Progenitor cell of endocrine pancreas (in vitro differentiated cells): Measurements from ENCODE around the gene POLD2. TPM values are rescaled to one million over a fixed set of nuclear protein-coding genes. Genes with fewer than 3 reads are reported as not detected.

Source experiments
- microRNA-seq: library from miRNA; unstranded; fragments of <30 nt; microRNA quantifications from one replicate; pipeline ENCODE4 v1.1.0, GENCODE V29; 2020; ENCODE audit warnings: borderline number of aligned reads; ENCODE audit not compliant: unreplicated experiment
- total RNA-seq: library from RNA; stranded (reverse); gene quantifications from 2 replicates; pipeline ENCODE4 v1.2.1, GENCODE V29; 2021

POLD2 gene
- total RNA-seq, 1 donor from 2014 or later: 104 TPM

Small RNAs within 50 kb of the gene (microRNA-seq; reads per million reads assigned to microRNA genes)
- gene MIR6838: 2.4 reads per million

Other genes starting within 250 kb of the POLD2 start
- 40.0 and 40.8 TPM in 2 replicates for gene URGCP, start 217.0 kb downstream of the POLD2 start, total RNA-seq
- gene UBE2D4, start 197.1 kb downstream of the POLD2 start, total RNA-seq: 17.1 and 17.3 TPM in 2 replicates
- not detected in 2 replicates for gene SPDYE1, start 125.7 kb downstream of the POLD2 start, total RNA-seq
- gene DBNL, start 78.8 kb downstream of the POLD2 start, total RNA-seq: 68.0 and 68.3 TPM in 2 replicates
- gene PGAM2, start 58.0 kb downstream of the POLD2 start, total RNA-seq: 1.8 and 2.5 TPM in 2 replicates
- gene POLM, start 41.0 kb downstream of the POLD2 start, total RNA-seq: 33.3 and 33.8 TPM in 2 replicates
- 52.2 and 57.5 TPM in 2 replicates for gene AEBP1, start 19.2 kb downstream of the POLD2 start, total RNA-seq
- 1.5 and 1.7 TPM in 2 replicates for gene MYL7, start 17.8 kb upstream of the POLD2 start, total RNA-seq
- gene GCK, start 65.9 kb upstream of the POLD2 start, total RNA-seq: 4.9 and 5.9 TPM in 2 replicates
- 79.2 and 82.5 TPM in 2 replicates for gene YKT6, start 77.4 kb upstream of the POLD2 start, total RNA-seq
- gene CAMK2B, start 202.0 kb upstream of the POLD2 start, total RNA-seq: 9.3 and 12.2 TPM in 2 replicates